GM21529 (cell line): Measurements from ENCODE around the gene PTPRM.
"Not testable (repeated sequence)": the region's sequence is repeated elsewhere in the genome, so short reads cannot be mapped to it uniquely, and the experiment has no call there.

ENCODE experiments used
- ATAC-seq: cut with Tn5 transposase; IDR thresholded peaks from one replicate; pipeline ENCODE4 v1.9.1; 2021; ENCODE audit not compliant: unreplicated experiment

Gene PTPRM

GRCh38 chr18:8034674-8035073, 467.6 kb downstream of the PTPRM start:
- no peak for ATAC-seq

GRCh38 chr18:8036551-8036950, 469.4 kb downstream of the PTPRM start:
- ATAC-seq, result no peak

DNA sequence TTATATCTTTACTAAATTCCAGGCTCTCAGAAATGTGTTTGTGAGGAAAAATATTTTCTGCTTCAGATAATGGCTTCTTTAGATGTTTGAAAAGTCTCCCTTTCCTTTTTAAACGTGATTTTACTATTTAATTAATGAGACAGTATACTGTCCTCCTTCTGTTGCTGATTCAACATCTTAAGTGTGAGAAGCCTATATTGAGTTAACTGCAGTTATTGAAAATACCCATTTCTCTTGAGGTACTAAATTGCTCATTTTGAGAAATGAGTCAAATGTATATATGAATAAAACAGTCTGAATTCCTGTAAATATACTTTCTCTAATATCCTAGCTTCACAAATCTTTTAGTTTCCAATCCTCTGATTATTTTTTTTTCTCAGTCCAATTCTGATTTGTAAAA, 470.2 kb downstream of the PTPRM start:
- ATAC-seq, result no peak

- ATAC-seq, result no peak
Measured at GRCh38 chr18:8040021-8040420, 472.9 kb downstream of the PTPRM start.

DNA sequence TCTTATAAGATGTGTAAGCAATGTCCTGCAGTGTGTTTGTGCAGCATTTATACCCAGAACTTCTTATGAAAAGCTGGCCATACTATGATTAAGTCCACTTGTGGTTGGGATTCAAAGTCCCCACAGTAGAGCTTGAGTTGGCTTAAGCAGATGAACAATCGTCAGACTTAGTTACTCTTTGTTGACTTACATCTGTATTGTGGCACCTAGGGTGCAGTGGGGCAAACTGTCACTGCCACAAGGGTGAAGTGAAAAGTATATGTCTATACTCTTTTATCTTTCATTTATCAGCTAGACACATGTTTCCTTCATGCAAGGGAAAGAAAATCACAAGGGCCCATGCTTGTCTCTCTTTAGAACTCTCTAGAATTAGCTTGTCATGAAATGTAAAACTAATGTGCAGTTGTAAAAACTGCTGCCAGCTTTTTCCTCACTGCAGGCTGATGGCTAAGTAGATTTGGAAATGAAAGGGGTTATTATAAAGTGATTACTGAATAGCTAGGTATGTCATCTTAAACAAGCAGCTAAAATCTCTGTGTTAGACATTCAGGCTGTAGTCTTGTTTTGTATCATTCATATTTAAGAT, 474.5 kb downstream of the PTPRM start:
- ATAC-seq, result no peak

- no peak for ATAC-seq
Measured at GRCh38 chr18:8044004-8044403, 476.9 kb downstream of the PTPRM start.

- ATAC-seq, result no peak
Measured at GRCh38 chr18:8045160-8045883, 478.2 kb downstream of the PTPRM start.

GRCh38 chr18:8045884-8046281, 478.8 kb downstream of the PTPRM start:
- no peak for ATAC-seq

- ATAC-seq, result no peak
Measured at GRCh38 chr18:8046441-8046840, 479.3 kb downstream of the PTPRM start.

DNA sequence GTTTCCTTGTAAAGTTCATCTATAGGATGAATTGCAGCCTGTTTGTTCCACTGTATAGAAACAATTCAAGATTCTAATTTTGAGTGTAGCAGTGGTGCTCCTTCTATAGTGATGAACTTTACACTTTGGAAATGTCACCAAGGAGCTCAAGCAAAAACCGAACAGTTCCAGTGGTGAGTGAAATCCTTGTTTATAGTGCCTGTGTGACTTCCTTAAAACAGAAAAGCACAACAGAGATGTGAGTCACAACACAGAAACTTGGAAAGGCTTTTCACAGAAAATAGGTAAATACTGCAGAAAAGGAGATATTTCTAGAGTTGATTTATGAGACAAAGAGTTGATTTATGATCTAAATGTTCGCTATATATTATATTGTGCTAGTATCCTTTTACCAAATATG, 482.0 kb downstream of the PTPRM start:
- ATAC-seq, result no peak

DNA sequence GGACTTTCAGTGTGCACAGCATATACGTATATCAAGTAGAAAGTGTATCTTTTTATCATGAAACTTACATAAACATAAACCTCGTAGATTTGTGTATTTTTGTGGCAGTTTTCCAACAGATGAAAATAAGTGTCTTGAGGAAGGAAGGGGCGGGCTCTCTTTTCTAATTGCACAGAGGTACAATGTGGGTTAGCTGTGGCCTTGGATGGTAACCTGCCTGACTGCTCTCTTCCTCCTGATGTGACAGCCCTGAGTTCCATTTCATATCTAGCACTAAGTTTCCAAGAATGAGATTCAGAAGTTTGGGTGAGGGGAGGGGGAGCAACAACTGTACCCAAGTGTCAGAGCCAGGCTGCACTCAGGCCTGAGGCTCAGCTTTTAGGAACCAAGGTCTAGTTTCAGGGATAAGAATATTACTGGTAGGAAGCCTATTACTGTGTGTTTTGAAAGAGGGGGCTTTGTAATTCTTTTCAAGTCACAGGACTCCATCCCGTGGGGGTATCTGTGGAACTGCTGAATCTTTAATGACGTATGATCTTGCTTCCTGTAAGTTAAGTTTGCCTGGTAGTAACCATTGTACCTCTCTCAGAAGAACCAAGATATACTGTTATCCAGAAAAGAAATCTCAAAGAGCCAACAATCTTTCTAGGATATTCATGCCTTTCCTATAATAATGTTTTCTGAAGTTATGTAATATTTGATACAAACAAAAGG, 483.7 kb downstream of the PTPRM start:
- no peak for ATAC-seq

- ATAC-seq, result no peak
Measured at GRCh38 chr18:8051453-8051852, 484.3 kb downstream of the PTPRM start.

GRCh38 chr18:8052237-8052701, 485.2 kb downstream of the PTPRM start:
- no peak for ATAC-seq

- no peak for ATAC-seq
Measured at GRCh38 chr18:8056723-8057122, 489.6 kb downstream of the PTPRM start.

- not testable (repeated sequence) for ATAC-seq
Measured at GRCh38 chr18:8063152-8063551, 496.0 kb downstream of the PTPRM start.

DNA sequence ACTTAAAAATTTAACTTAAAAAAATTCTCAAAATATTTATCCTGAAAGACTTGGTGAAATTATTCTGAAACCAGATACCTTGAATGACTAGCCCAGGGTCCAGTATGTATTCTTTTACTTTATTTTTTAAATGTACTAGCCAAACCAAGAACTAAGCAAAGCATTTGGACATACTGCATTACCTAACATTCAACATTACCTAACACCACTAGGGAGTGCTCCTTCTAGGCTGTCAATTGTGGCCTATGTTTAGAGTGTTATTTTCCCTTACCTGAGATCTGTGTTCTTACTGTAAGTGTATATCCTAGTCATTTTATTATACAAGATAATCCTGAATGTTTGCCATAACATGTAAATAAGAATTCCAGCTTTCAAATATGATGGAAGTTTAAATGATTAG, 496.6 kb downstream of the PTPRM start:
- ATAC-seq, result no peak

DNA sequence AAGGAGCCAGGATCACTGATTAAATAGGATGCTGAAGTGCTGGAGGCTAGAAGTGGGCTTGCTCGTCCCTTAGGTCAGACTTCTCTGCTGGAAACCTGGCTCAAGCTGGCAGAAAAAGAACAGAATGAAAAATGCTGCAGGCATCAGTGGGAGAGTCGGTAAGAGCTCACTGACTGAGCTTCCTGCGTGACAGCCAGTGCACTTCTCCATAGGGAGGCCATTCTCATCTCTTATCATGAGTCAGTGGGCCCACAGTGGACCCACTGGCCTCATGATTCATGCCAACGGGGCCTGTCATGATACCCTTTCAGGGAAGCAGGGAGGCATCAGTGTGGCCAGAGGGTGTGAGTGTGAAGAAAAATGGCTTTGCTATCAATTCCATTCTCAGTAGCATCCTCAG, 498.2 kb downstream of the PTPRM start:
- no peak for ATAC-seq

DNA sequence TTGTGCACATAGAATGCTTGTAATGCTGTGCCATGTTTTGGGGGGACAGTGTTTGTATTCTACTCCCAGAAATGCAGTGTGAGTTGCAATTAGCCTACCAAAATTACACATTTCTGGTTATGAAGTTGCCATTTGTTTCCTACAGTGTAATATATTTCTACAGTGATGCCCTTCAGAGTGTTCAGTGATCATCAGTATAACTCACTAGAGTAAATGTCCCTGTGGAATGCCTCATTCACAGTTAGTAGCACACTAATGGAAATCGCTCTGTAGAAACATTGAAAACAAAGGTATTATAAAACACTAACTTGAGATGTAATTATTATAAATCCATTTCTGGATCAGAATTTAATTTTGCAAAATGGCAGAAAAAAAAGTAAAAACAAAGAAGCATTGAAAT, 498.7 kb downstream of the PTPRM start:
- no peak for ATAC-seq

DNA sequence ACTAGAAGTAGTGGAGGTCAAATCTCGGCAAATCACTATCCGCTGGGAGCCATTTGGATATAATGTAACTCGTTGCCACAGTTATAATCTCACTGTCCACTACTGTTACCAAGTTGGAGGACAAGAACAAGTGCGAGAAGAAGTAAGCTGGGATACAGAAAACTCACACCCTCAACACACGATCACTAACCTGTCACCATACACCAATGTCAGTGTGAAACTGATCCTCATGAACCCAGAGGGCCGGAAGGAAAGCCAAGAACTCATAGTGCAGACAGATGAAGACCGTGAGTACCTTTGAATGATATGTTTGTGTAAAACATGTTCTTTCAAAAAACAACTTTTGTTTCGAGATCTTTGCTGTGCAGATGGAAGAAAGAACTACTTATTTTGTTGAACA, 502.6 kb downstream of the PTPRM start:
- ATAC-seq, result no peak

DNA sequence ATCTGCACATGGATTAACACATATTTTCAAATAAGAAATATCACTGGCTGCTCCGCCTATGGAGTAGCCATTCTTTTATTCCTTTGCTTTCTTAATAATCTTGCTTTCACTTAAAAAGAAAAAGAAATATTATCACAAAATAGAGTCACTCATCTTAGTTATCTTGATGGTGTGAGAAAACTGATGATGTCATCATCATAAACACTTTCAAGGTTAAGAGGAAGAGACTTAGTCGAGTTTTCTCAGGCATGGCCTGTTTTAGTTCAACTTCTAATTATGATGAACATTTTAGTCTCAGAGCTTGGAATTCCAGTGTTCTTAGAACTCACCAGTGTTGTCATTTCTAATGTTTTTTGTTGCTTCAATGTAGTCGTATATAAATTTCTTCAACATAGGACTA, 506.1 kb downstream of the PTPRM start:
- no peak for ATAC-seq

GRCh38 chr18:8080092-8080491, 513.0 kb downstream of the PTPRM start:
- no peak for ATAC-seq

- no peak for ATAC-seq
Measured at GRCh38 chr18:8081267-8081666, 514.2 kb downstream of the PTPRM start.
